ENCODE measurements around the gene PCDHB14. TPM values are rescaled to one million over a fixed set of nuclear protein-coding genes. Genes with fewer than 3 reads are reported as not detected.

Gene PCDHB14
- total and polyA plus RNA-seq, 2 of the 4 experiments (the other 2 are of a cell fraction): 0.18 to 0.36 TPM

DNA sequence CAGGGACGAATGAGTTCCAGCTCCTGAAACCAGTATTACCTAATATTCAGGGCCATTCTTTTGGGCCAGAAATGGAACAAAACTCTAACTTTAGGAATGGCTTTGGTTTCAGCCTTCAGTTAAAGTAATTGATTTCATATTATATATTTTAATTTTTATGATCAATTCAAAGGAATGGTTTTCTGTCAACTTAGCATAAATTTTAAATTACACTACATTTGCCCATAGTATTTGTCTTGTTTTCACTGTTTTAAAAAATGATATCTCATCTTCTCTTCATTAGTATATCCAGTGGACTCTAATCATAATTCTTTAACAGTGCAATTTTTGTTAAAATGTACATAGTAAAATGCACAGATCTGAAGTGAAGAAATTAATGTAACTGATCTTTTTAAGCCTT is 42.8 kb upstream of the PCDHB14 start:
- Histone ChIP-seq H2AK9ac (replicated peaks; ENCODE audit: low read depth, low read length, poor library complexity) (no peak overlapping the region), H2BK20ac (ENCODE audit: low read depth, low read length) (no peak overlapping the region), H3K36me3 (ENCODE audit: control insufficient read depth, insufficient read depth, low read length) (no peaks in the 10 kb centered on the region), H3K4ac (ENCODE audit: low read depth, low read length) (no peak overlapping the region), H2AFZ (replicated peaks; ENCODE audit: low read length, poor library complexity) (no peak overlapping the region), H4K8ac (ENCODE audit: low read depth in 2 of 2, low read length in 2 of 2) (no peak overlapping the region), H3K4me1 (ENCODE audit: control insufficient read depth, insufficient read depth, low read length) (no peaks in the 10 kb centered on the region), H3K9me3 (ENCODE audit: control insufficient read depth, insufficient read depth, low read length) (peaks cover 23% of the 10 kb centered on the region; the same call in 1 of the 2 replicates), H3K27ac (ENCODE audit: insufficient read depth, low read length) (no peak overlapping the region), H3K18ac (ENCODE audit: low read depth, low read length) (no peak overlapping the region), H3K9me1 (ENCODE audit: insufficient read depth, low read length) (no peaks in the 10 kb centered on the region), H3K9ac (ENCODE audit: low read depth, low read length) (no peak overlapping the region), H3K23ac (ENCODE audit: low read depth, low read length) (no peak overlapping the region), H2BK5ac (ENCODE audit: low read depth, low read length, poor library complexity, severe bottlenecking) (no peak overlapping the region), H3K56ac (ENCODE audit: extremely low read depth, insufficient read depth, low read length) (no peak overlapping the region), H2BK120ac (ENCODE audit: low read depth, low read length) (no peak overlapping the region), H4K20me1 (ENCODE audit: insufficient read depth, low read length) (no peaks in the 10 kb centered on the region), H3K4me2 (ENCODE audit: low read depth, low read length) (no peak overlapping the region), H2BK15ac (ENCODE audit: low read depth, low read length) (no peak overlapping the region), H3K27me3 (ENCODE audit: control insufficient read depth, insufficient read depth, low read length) (no peaks in the 10 kb centered on the region), H3K79me1 (ENCODE audit: low read depth in 1 of 2, low read length in 2 of 2) (no peaks in the 10 kb centered on the region), H4K91ac (ENCODE audit: insufficient read depth, low read depth, low read length) (no peak overlapping the region), H3K14ac (replicated peaks; ENCODE audit: low read depth, low read length) (no peak overlapping the region), H2AK5ac (ENCODE audit: low read depth, low read length) (no peak overlapping the region), H4K5ac (ENCODE audit: low read depth, low read length) (no peak overlapping the region), H3K4me3 (ENCODE audit: insufficient read depth, low read depth, low read length) (no peak overlapping the region)
- dilution Hi-C loops (cut with HindIII; ENCODE audit: low sequenced_read_pairs, unreplicated experiment) (no loop called here), intact Hi-C loops (cut with micrococcal nuclease) (no loop called here), in situ Hi-C loops (cut with MboI; ENCODE audit: low sequenced_read_pairs) (no loop called here)
- POLR2A ChIA-PET (ENCODE audit: unreplicated experiment): no interaction called here
- ATAC-seq (ENCODE audit: low read depth) (no peak), DNase-seq (no peak)
- no TSS peak for BruUV-seq (replicated peaks)
- no CpG with 5 or more reads among the region's 1 CpG for WGBS, 2 experiments (ENCODE audit: extremely low coverage in 2 of 2, insufficient read length in 1 of 2)
- peak; percentile 29; the same call in 1 of the 2 replicates for TF ChIP-seq MAFK (IDR thresholded peaks at IDR 0.05; ENCODE audit: low read depth, low read length)
- no peak for TF ChIP-seq CHD1 (IDR thresholded peaks at IDR 0.05; ENCODE audit: low read depth, low read length)
- CTCF ChIA-PET: no interaction called here

All from IMR-90 (cell line).